SW 1271 (cell line): ENCODE data around the gene SNTG2.

Source experiments
- DNase-seq, 2 experiments: peaks; one replicate each; lab custom pipeline; 2025; lab: John Stamatoyannopoulos, UW

The SNTG2 gene

DNA sequence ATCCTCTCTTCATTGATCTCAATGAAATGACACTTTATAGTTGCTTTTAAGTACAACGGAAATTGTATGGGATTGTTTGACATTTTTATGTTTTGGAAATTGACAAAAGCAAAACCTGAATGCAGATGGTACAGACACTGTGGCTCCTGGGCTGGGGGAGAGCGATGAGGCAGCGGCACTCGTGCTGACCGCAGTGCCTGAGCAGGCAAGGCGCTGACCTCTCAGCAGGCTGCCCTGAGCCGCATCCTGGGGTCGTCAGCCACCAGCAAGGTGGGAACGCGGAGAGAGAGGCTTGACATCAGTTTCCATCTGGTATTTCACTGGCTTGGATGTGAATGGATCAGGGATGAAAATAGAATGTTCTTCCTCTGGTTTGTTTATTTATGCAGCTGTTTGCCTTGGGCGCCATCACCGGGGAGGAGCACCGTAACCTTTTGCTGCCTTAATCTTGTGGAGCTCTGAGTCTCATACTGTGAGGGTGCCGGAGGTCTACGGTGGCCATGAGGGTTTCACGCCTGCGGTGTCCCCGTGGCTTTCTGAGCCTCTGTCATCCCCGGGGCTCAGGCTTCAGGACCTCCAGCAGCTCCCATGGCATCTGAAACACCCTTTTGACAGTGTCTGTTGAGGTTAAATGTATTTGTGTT is 367.8 kb downstream of the SNTG2 start:
- no peak for DNase-seq

DNA sequence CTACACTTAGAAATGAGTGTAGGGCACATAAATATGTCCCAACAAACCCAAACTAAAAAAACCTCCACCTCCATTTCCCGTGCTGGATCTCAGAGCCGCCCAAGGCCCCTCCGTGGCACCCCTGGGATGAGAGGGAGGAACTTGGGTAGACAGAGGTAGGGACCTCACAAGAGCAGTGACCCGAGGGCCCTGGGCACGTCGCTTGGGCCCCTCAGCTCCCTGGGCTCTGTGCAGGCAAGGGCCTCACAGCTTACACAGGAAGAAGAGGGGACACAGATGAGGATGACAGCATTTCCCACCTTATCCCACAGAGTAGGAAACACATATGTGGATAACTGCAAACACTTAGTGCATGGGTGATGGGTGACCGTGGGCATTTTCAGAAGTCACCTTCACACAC is 368.7 kb downstream of the SNTG2 start:
- no peak for DNase-seq

DNA sequence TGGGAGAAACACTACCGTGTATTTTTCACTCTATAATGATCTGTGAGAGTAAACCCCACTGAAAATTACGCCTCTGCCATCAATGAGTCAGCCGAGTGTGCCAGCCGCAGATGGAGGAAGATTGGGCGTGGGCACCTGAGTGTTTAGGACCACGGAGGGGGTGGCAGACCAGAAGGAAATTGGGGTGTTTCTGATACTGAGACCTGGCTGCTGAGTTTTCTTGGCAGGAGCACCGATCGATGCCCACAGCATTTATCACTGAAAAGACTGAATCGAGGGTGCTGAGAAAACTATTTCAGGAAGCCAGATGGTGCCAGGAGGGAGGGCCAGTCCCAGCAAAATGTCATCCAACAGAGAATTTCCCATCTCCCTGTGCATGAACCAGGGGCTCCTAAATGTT is 370.7 kb downstream of the SNTG2 start:
- no peak for DNase-seq

DNA sequence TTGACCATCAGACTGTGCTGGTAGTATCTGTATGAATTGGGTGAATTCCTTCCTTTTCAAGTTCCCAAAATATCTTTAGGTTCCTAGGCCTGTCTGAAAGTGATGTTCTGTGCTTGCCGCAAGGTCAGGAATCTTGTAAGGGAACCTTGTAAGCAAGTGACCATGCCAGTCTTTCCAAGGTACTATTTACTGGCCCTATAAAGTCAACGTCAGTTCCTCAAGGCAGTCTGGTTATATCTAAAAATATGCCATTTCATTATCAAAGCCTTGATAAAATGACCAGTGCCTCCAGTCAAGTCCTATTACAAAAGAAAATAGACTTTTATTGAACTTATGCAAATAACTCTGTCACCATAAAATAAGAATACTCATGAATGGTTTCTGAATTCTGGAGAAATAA is 374.2 kb downstream of the SNTG2 start:
- DNase-seq: no peak

DNA sequence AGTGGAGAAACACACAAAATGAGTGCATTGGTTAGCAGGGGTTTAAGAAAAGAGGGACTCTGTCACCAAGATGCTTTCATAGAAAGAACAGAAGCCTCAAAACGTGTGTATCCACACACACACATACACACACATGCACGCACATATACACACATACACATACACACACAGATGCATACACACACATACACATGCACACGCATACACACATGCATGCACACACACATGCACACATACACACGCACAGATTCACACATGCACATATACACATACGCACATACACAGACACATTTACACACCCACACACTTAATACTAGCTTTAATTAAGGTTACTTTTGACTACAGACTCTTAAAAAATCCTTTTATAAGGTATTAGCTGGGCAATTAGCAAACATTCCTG is 378.0 kb downstream of the SNTG2 start:
- no peak for DNase-seq

DNA sequence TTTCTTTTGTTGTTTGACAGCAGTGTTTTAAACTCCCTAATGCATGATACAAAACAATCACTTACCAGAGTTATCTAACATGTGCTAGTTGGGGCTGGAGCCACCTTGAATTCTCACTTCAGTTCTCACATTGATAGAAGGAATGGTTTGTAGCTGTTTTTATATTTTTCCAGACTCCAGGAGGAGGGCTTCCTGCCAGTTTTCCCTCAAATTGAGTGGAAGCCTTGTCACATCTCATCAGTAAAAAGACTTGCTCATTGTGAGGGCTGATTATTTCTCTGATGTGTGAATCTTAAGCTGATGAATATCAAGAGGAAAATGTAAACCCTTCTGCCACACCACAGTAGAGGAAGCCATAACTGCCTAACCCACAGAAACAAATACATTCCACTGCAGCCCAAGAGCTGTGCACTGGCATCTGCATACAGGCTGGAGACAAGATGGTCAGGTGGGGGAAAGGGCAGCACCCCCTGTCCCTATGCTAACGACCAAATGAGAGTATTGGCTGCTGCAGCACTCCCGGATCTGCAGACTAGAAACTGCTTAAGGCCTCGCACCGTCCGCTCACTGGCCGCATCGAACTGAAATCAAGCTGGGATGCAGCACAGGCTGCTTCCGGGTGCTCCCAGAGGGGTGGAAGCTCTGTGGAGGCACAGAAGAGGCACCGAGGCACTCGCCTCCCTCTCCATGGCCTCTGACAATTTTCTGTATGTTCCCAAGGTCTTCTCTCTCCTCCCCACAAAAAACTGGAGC is 388.9 kb downstream of the SNTG2 start:
- no peak for DNase-seq

DNA sequence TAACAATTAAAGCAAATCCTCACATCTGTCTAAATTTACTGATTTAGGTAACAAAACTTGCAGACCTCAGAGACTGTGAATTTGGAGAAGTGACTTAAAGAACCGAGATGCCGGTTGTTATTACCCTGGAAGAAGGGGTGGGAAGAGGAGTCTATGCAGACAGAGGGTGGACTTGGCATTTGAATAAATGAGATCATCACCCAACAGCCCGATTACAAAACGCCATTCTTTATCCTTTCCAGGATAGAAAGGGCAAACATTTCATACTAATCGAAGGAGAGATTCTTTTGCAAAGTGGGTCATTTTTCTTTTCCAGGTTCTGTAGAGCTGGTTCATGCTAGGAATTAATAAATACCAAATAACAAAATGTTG is 389.5 kb downstream of the SNTG2 start:
- no peak for DNase-seq

DNA sequence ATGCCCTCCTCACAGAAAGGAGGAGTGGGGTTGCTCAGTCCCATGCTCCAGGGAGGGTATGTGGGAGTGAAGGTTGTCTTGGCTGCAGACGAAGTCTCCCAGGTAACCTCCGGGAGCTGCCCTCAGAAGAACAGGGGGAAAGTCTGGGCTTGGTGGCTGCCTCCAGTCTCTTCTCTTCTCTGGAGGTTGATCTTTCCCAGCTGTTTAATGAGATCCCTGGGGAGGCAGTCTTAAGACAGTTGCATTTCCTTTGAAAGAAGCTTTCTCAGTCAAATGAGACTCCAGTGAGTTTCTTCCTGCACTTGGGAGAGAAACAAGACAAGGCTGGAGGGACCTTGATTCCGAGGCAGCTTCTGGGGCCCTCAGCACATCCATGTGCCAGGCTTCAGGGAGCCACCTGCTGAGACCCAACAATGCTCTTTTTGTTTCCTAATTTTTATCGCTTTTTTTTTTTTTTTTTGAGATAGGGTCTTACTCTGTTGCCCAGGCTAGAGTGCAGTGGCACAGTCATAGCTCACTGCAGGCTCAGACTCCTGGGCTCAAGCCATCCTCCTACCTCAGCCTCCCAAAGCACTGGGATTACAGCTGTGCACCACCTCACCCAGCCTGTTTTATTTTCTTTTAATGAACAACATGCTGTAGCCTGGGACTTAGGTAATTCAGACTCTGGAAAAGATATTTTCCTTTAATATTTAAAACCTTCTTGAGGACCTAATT is 390.9 kb downstream of the SNTG2 start:
- no peak for DNase-seq

DNA sequence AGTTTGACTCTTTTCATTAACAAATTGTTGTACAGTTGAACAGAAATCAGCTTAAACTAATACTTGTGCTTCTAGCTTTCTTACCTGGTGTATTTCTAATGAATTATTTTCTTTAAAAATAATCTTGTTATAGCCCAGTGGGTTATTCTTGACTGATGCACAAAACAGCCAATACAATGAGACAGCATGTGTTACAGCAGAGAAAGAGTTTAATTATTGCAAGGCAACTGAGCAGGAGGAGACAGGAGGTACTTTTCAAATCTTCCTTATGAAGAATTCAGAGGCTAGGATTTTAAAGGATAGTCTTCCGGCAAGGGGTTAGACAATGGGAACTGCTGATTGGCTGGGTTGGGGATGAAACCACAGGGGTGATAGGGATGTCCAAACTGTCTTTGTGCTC is 398.1 kb downstream of the SNTG2 start:
- DNase-seq: no peak

DNA sequence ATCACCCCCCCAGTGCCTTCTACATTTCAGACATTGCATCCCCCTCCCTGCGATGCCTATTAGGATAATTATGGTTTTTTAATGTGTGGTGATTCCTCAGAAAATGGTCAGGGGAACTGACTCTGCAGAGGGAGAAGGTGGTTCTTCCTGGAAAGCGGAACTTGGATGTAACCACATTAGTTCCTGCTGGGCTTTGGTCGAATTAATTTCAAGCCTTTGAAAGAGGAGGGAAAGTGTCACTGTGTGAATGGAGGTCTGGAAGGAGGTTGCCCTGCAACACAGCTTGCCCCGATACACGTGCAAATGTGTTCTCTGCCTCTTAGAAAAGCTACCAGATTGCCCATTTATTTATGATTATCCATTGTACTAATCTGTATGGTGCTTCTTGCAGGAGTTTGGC is 399.5 kb downstream of the SNTG2 start:
- DNase-seq: no peak

DNA sequence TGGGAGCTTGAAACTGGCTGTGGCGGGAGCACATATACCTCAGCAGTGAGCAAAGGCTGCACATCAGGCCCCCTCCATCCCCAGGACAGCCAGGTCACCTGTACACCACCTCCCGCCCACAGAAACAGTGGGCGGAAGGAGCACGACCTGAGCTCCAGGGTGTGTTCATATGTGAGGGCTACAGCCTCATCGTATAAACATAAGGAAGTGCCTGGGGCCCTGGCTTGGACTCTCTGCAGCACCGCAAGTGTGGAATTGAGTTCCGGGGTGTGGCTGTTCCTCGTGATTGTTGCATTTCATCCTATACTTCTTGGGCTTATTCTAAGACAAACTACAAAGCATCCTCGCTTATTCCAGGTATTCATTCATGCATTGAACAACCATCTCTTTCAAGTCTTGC is 402.5 kb downstream of the SNTG2 start:
- DNase-seq: no peak

DNA sequence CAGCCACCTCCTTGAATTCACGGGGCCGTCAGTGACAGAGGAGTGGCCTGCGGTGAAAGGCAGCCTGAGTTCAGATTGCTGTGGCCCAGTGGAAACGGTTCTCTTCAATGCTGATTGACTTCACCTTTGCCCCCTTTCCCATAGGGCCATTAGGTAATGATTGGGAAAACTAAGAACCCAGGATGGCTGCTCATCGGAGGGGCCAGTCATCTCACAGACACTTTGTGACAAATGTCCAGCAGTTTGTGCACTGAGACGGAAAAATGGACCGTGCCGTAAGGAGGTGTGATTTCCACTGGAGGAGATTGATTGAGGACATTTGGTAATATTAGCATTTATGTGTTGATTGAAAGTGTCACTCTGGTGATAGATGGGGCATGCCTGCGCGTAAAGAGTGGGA is 402.9 kb downstream of the SNTG2 start:
- no peak for DNase-seq

DNA sequence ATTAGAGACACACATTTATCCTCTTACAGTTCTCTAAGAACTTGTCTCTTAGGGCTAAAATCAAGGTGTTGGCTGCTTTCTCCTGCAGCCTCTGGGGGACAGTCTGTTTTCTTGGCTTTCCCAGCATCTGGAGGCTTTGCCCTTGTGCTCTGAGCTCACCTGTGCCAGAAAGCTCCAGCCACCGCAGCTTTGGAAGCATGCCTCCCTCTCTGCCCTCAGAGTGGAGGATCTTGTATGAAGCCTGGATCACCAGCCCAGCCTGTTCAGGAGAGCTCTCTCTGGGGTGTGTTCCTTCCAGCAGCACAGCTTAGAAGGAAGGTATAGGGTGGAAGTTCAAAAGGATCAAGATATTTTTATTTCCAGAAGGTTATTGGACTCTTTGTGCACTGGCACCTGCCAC is 409.5 kb downstream of the SNTG2 start:
- DNase-seq: no peak

DNA sequence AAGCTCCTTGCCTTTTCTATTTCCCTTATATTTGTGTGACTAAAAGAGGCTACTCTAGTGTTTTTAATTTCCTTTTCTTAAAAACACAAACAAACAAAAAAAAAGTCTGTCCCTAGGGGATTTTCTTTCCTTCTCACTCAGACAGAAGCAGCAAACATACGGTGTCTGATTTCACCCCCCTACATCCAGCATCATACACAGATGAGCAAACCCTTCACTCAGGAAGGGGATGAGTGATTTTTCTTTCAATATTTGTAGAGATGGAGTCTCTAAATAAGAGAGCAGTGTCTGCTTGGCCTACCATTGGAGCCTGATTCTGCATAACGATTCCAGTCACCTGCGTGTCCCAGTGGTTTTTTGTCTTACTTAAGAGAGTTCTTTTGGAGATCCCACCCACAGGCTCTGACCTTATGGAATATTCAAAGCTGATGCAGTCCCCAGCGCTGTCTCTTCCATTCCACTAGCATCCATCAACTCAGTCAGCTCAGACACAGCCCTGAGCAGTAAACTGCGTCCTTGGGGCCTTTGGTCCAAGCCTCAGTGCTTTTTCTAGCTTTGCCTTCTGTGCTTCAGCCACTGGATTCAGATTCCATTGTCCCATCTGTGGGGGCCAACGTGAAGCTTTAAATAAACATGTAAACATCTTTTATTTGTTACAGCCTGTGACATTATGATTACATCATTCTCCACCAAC is 410.1 kb downstream of the SNTG2 start:
- no peak for DNase-seq

DNA sequence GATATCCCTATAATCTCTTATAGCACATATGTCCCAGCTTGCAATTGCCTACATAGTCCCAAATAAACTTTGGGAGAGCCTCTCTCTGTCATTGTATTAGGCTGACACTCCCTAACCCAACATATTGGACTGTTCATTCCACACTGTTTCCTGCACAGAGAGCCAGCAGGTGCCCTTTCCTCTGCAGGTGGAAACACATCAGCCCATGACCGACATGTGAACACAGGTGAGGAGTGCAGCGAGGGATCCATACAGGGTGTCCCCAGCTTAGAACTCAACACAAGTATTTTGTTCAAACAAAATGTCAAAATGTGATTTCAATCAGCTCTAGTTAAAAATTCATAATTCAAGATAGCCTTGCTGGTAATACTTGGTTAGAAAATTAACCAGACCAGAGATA is 412.7 kb downstream of the SNTG2 start:
- DNase-seq: no peak

DNA sequence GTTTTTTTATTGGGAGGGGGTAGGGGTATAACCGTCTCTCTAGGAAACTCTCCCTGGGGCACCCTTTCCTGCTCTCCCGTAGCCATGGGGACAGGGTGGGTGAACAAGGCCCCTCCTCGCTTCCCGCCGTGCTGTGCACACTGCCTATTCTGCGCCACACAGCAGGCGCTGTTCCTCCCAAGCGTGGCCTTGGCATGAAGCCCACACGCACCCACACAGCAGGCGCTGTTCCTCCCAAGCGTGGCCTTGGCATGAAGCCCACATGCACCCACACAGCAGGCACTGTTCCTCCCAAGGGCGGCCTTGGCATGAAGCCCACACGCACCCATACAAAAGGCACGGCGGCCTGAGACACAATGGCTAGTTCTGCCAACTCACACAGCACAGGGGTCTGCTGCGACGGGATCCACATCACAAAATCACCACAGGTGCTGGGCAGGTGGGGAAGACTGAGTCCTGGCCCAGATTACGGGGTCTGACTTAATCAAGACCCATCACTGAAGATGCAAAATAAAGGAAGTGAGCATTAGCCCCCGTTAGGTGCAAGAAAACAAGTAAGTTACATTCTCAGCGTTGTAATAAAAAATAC is 416.0 kb downstream of the SNTG2 start:
- no peak for DNase-seq

DNA sequence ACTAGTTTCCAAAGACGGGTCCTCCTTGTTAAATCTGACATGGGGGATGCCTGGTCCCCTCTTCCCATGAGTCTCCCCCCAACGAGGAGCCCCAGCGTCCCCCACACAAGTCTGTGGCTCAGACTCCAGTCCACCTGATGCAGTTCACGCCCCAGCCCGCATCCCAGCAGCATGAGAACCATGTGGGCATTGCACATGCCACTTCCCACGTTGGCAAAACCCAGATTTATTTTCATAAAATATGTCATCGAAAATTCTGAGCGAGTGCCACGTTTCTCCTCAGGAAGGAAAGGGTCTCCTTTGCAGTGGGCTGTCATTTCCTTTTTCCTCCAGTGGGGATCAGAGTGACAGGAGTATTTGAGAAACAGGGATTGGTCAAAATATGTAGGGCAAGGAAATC is 417.0 kb downstream of the SNTG2 start:
- no peak for DNase-seq

DNA sequence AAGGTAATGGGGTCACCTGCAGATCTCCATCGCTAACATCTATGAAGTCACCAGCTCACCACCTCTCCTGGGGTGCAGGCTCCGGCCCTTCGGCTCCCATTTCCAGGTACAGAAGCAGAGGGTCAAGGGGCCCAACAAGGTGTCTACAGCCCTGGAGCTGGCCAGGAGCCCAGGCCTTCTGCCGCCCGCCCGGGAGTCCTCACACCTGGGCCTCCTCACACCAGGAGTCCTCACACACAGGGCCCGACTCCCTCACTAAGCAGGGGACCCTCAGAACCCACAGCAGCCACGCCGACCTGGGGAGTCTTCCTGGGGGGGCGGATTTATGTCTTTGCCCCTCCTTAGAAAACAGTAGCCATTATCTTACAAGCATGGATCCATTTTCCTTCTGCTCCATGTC is 419.3 kb downstream of the SNTG2 start:
- DNase-seq: no peak

DNA sequence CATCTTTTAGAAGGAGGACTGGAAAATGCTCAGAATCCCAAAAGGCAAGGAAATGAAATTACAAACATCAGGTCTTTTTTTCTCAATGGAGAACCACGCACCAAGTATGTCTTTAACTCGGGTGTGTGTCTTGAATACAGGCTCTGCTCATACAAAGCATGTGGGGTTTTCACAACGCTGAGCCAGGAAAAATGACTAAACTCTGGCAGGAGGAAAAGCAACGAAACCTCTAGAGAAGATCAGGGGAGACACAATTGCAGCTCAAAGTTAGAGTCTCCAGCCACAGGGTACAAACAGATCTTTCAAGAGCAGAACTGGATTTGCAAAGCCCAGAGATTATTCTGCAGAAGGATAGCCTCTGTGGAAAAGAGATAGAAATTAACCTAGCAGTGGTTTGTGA is 419.8 kb downstream of the SNTG2 start:
- no peak for DNase-seq

DNA sequence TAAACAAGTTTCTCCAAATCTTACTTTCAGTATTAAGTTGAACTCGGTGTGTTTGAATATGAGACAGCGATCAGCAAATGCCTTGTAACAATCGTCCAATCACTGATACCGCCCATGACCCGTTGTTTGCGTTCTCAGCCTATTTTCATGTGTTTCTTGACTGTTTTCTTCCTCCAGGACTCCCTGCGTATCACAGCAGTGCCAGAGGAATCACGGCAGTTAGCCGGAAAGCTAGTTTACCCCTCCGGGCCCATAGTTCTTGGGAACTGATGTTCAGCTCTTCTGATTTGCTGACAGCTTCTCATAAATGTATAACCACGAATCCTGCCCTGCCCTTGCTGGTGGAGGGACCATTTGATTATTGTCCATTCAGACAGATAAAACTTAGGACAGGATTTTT is 420.4 kb downstream of the SNTG2 start:
- DNase-seq: no peak

DNA sequence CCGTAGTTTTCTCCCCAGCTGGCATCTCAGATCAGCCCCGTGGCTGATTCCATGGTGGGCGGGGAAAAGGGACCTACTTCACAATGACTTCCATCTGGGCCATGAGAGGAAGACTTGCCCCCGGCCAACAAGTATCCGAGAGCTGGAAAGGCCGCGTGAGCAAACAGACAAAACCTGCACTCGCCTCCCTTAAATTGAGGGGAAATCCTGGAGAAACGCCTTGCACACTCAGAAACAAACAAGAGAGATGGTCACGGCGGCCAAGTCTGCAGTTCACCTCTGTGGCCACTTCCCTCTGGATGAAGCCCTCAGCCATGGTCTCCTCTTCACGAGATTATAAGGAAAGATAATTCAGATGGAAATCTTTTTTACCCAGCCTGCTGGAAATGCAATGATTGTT is 423.2 kb downstream of the SNTG2 start:
- DNase-seq: no peak

DNA sequence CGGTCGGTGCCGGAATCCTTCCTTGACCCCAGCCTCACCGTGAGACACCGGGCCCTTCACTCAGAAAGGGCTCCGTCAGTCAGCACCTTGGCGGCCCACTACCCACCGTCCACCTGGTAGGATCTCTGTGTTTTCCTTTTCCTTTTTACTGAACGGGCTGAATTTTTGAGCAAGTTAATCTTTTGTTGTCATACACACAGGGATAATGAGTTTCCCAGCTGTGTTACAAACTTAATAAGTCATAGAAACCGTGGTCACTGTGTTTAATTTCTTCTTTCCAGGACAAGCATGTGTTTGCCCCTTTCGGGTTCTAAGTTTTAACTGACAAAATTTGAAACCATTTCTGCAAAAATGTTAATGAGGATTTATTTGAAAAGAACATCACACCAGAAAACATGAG is 423.6 kb downstream of the SNTG2 start:
- DNase-seq: no peak

DNA sequence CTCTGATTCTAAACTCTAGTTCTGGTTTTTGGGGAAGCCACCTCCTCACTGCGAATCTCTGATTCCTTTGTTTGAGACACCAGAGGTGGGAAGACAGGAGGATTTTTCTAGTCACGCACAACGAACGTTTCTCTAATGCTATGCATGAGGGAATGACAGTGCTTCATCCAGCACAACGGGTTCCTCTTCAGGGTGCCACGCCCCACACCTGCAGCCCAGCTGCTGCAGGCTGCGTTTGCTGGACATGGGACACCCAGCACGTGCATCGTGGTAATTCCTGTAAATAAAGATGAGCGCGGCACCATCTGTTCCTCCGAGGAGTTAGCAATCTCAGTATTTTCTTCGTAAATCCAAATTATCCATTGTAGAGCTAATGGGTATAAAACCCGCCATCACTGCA is 425.1 kb downstream of the SNTG2 start:
- no peak for DNase-seq
